ENCODE measurements around the gene COL16A1. TPM values are rescaled to one million over a fixed set of nuclear protein-coding genes. Genes with fewer than 3 reads are reported as not detected.

Gene COL16A1
- total and polyA plus RNA-seq, 7 donors: 4.6 to 271 (median 43.1) TPM

GRCh38 chr1:31715873-31716220, 12.0 kb upstream of the COL16A1 start:
- TF ChIP-seq CTCF (IDR thresholded peaks at IDR 0.05) (peak in 1 of 4 experiments; percentile 4), EP300 (IDR thresholded peaks at IDR 0.05) (no peak)
- no peak for DNase-seq
- Histone ChIP-seq H3K36me3 (no peaks in the 10 kb centered on the region), H3K27ac (peak overlapping the region; percentile 87 to 98 (median 96)), H3K27me3 (no peaks in the 10 kb centered on the region), H3K4me1 (peaks cover 0 to 55% (median 47%) of the 10 kb centered on the region in 4 donors), H3K4me3 (peak overlapping the region in 3 of 4 donors; percentile 31 to 47 (median 45)), H3K9me3 (no peaks in the 10 kb centered on the region)
- 2 to 11% methylated on average over 7 of the region's 7 CpGs for WGBS, 2 donors
- intact Hi-C loops (cut with DNase I): loop anchor here (2.0 kb wide), 3 partner anchors 15 to 73 kb away; no protein-coding TSS in a partner anchor

GRCh38 chr1:31715087-31715872, 11.5 kb upstream of the COL16A1 start:
- H3K4me3 ChIP-seq: peak overlapping the region; percentile 20 to 47 (median 38)
- TF ChIP-seq CTCF (IDR thresholded peaks at IDR 0.05) (peak; percentile 89 to 97 (median 92)), EP300 (IDR thresholded peaks at IDR 0.05) (no peak), POLR2A (IDR thresholded peaks at IDR 0.05) (peak; percentile 23 to 45), POLR2AphosphoS5 (IDR thresholded peaks at IDR 0.05) (peak; percentile 60 to 93 (median 75))
- no peaks in the 10 kb centered on the region for H3K36me3 ChIP-seq
- peak; percentile 99 for DNase-seq
- H3K4me1 ChIP-seq: peaks cover 0 to 56% (median 47%) of the 10 kb centered on the region in 4 donors
- H3K27ac ChIP-seq: peak overlapping the region; percentile 87 to 98 (median 96)
- intact Hi-C loops (cut with DNase I): loop anchor here (2.0 kb wide), 3 partner anchors 14 to 74 kb away; no protein-coding TSS in a partner anchor
- H3K9me3 ChIP-seq: no peaks in the 10 kb centered on the region
- no peaks in the 10 kb centered on the region for H3K27me3 ChIP-seq
- 2% methylated on average over 44 of the region's 44 CpGs for WGBS, 2 donors

GRCh38 chr1:31714442-31715086, 10.7 kb upstream of the COL16A1 start:
- H3K27ac ChIP-seq: peak overlapping the region; percentile 87 to 98 (median 96)
- no peaks in the 10 kb centered on the region for H3K36me3 ChIP-seq
- no peaks in the 10 kb centered on the region for H3K27me3 ChIP-seq
- H3K9me3 ChIP-seq: no peaks in the 10 kb centered on the region
- intact Hi-C loops (cut with DNase I): loop anchor here (2.0 kb wide), 3 partner anchors 14 to 74 kb away; no protein-coding TSS in a partner anchor
- TF ChIP-seq POLR2AphosphoS5 (IDR thresholded peaks at IDR 0.05) (peak in 2 of 4 donors; percentile 10 to 20), CTCF (IDR thresholded peaks at IDR 0.05) (no peak)
- H3K4me3 ChIP-seq: peak overlapping the region; percentile 15 to 47 (median 38)
- 3% methylated on average over 39 of the region's 39 CpGs for WGBS, 2 donors
- peaks cover 0 to 56% (median 47%) of the 10 kb centered on the region in 4 donors for H3K4me1 ChIP-seq
- DNase-seq: peak; percentile 95

GRCh38 chr1:31712630-31713029, 8.8 kb upstream of the COL16A1 start:
- Histone ChIP-seq H3K27ac (peak overlapping the region; percentile 87 to 98 (median 96)), H3K4me3 (no peak overlapping the region), H3K27me3 (no peaks in the 10 kb centered on the region), H3K4me1 (peaks cover 0 to 56% (median 47%) of the 10 kb centered on the region in 4 donors), H3K9me3 (no peaks in the 10 kb centered on the region), H3K36me3 (no peaks in the 10 kb centered on the region)
- intact Hi-C loops (cut with DNase I): no loop called here
- TF ChIP-seq CTCF (IDR thresholded peaks at IDR 0.05) (no peak), POLR2AphosphoS5 (IDR thresholded peaks at IDR 0.05) (peak in 3 of 4 donors; percentile 6 to 58 (median 8)), EP300 (IDR thresholded peaks at IDR 0.05) (no peak)
- peak; percentile 82 for DNase-seq
- 10 to 38% methylated on average over 1 of the region's 1 CpG for WGBS, 2 donors

All from sigmoid colon (tissue), 7 donors.